Liver (tissue), 9 donors: ENCODE data around the gene EXPH5. TPM values are rescaled to one million over a fixed set of nuclear protein-coding genes. Genes with fewer than 3 reads are reported as not detected.

Experiments used
- DNase-seq: peaks from one replicate; pipeline ENCODE4 v3.0.0-alpha.2; 2017; ENCODE audit warnings: low spot score
- H3K27ac ChIP-seq, 2 donors: one replicate each; pipeline ENCODE4 v1.7.0; 2013; ENCODE audit warnings: inconsistent platforms in 2 of 2, low read length in 2 of 2, control low read depth in 1 of 2, low read depth in 1 of 2, mild to moderate bottlenecking in 1 of 2
- H3K27me3 ChIP-seq, 4 donors: one replicate each; pipeline versions ENCODE4 v1.6.1 to v1.7.0; 2013; ENCODE audit warnings: low read length in 3 of 4, inconsistent platforms in 1 of 4, mild to moderate bottlenecking in 1 of 4, moderate library complexity in 1 of 4; ENCODE audit not compliant: control insufficient read depth in 4 of 4, insufficient read depth in 4 of 4
- H3K36me3 ChIP-seq, 4 donors: one replicate each; pipeline versions ENCODE4 v1.6.1 to v1.7.0; 2013; ENCODE audit warnings: low read length in 3 of 4, mild to moderate bottlenecking in 3 of 4, low read depth in 1 of 4, moderate library complexity in 1 of 4; ENCODE audit not compliant: control insufficient read depth in 4 of 4, insufficient read depth in 3 of 4
- H3K4me1 ChIP-seq, 4 donors: one replicate each; pipeline versions ENCODE4 v1.6.1 to v1.7.0; 2013; ENCODE audit warnings: low read length in 3 of 4, mild to moderate bottlenecking in 3 of 4, moderate library complexity in 1 of 4; ENCODE audit not compliant: control insufficient read depth in 4 of 4, insufficient read depth in 4 of 4
- H3K4me3 ChIP-seq, 3 donors: one replicate each; pipeline versions ENCODE4 v1.6.1 to v1.7.0; 2013; ENCODE audit warnings: low read length in 3 of 3, control low read depth in 1 of 3, low read depth in 1 of 3, mild to moderate bottlenecking in 1 of 3
- H3K9ac ChIP-seq, 2 donors: one replicate each; pipeline ENCODE4 v1.7.0; 2013; ENCODE audit warnings: low read length in 2 of 2, mild to moderate bottlenecking in 2 of 2, moderate library complexity in 2 of 2, control low read depth in 1 of 2, low read depth in 1 of 2
- H3K9me3 ChIP-seq, 4 donors: one replicate each; pipeline versions ENCODE4 v1.6.1 to v1.7.0; 2013; ENCODE audit warnings: low read length in 3 of 4; ENCODE audit not compliant: control insufficient read depth in 4 of 4
- ATF3 ChIP-seq: IDR thresholded peaks from 2 replicates; pipeline ENCODE4 v1.6.1; 2016; ENCODE audit warnings: antibody characterized with exemption
- CTCF ChIP-seq: fragments of 150-350 bp; IDR thresholded peaks from 2 replicates; pipeline ENCODE4 v1.5.1; 2017; ENCODE audit warnings: improper control_type of control experiment, low read depth, low read length; ENCODE audit not compliant: missing input control
- EGR1 ChIP-seq, 2 donors: IDR thresholded peaks; 2 replicates each; pipeline ENCODE4 v1.6.1; 2016 to 2018; ENCODE audit warnings: antibody characterized with exemption in 2 of 2, low read depth in 2 of 2
- FOXA1 ChIP-seq: IDR thresholded peaks from 2 replicates; pipeline ENCODE4 v1.6.1; 2016; ENCODE audit warnings: antibody characterized with exemption
- FOXA2 ChIP-seq: IDR thresholded peaks from 2 replicates; pipeline ENCODE4 v1.6.1; 2016; ENCODE audit warnings: antibody characterized with exemption
- GABPA ChIP-seq, 2 donors: IDR thresholded peaks in 1 of 2; conservative IDR thresholded peaks in 1 of 2; 2 replicates each; pipeline ENCODE4 v1.6.1; 2016; ENCODE audit warnings: antibody characterized with exemption in 2 of 2, mild to moderate bottlenecking in 1 of 2, moderate library complexity in 1 of 2
- HNF4A ChIP-seq, 2 donors: conservative IDR thresholded peaks; 2 replicates each; pipeline ENCODE4 v1.6.1; 2016; ENCODE audit warnings: antibody characterized with exemption in 2 of 2, mild to moderate bottlenecking in 2 of 2
- HNF4G ChIP-seq: IDR thresholded peaks from 2 replicates; pipeline ENCODE4 v1.6.1; 2016; ENCODE audit warnings: antibody characterized with exemption
- JUND ChIP-seq, 2 donors: IDR thresholded peaks; 2 replicates each; pipeline ENCODE4 v1.6.1; 2016; ENCODE audit warnings: antibody characterized with exemption in 2 of 2
- MAX ChIP-seq: IDR thresholded peaks from 2 replicates; pipeline ENCODE4 v1.6.1; 2016; ENCODE audit warnings: antibody characterized with exemption
- NR2F2 ChIP-seq: IDR thresholded peaks from 2 replicates; pipeline ENCODE4 v1.6.1; 2016; ENCODE audit warnings: antibody characterized with exemption
- RAD21 ChIP-seq, 2 donors: IDR thresholded peaks; 2 replicates each; pipeline ENCODE4 v1.6.1; 2016; ENCODE audit warnings: antibody characterized with exemption in 2 of 2, mild to moderate bottlenecking in 2 of 2
- REST ChIP-seq: IDR thresholded peaks from 2 replicates; pipeline ENCODE4 v1.6.1; 2016; ENCODE audit warnings: antibody characterized with exemption, mild to moderate bottlenecking
- RXRA ChIP-seq, 2 donors: IDR thresholded peaks; 2 replicates each; pipeline ENCODE4 v1.6.1; 2017 to 2018; ENCODE audit warnings: antibody characterized with exemption in 2 of 2, mild to moderate bottlenecking in 1 of 2
- SP1 ChIP-seq: IDR thresholded peaks from 2 replicates; pipeline ENCODE4 v1.6.1; 2018; ENCODE audit warnings: antibody characterized with exemption, mild to moderate bottlenecking
- TAF1 ChIP-seq: conservative IDR thresholded peaks from 2 replicates; pipeline ENCODE4 v1.6.1; 2016; ENCODE audit warnings: antibody characterized with exemption, mild to moderate bottlenecking
- YY1 ChIP-seq: IDR thresholded peaks from 2 replicates; pipeline ENCODE4 v1.6.1; 2016; ENCODE audit warnings: antibody characterized with exemption, mild to moderate bottlenecking
- ZBTB33 ChIP-seq: IDR thresholded peaks from 2 replicates; pipeline ENCODE4 v1.6.1; 2016; ENCODE audit warnings: antibody characterized with exemption
- WGBS: extraction: QIAGEN DNeasy Blood & Tissue Kit; methylation state at CpG from one replicate; pipeline ENCODE4 v1.1.7; 2013; 5-methylcytosine and 5-hydroxymethylcytosine counted together
- polyA plus RNA-seq, 2 donors: library from polyadenylated mRNA; stranded (reverse) in 1 of 2; unstranded in 1 of 2; fragments of 200-250 nt in 1 of 2; fragments of >200 nt in 1 of 2; fragmentation: Nextera tagmentation in 1 of 2; extraction: Ambion mirVana in 1 of 2; gene quantifications; one replicate each; pipeline versions ENCODE4 v1.2.1 to v1.2.3, GENCODE V29; 2013 to 2015
- total RNA-seq, 2 donors: library from RNA; depleted of rRNA; stranded (reverse); fragments of >200 nt; gene quantifications; one replicate each; pipeline ENCODE4 v1.2.3, GENCODE V29; 2014
- donor health status: healthy.
- donor health status: healthy.
- donor health status: healthy.
- donor health status: healthy.
- donor health status: healthy.

The EXPH5 gene
- total and polyA plus RNA-seq, 4 donors: 0.47 to 6.1 (median 1.5) TPM

GRCh38 chr11:108601150-108601549 lies 7.6 kb upstream of the EXPH5 start:
- DNase-seq: no peak
- 93% methylated on average over 1 of the region's 1 CpG for WGBS
- H3K27me3 ChIP-seq: no peaks in the 10 kb centered on the region
- H3K9ac ChIP-seq: no peak overlapping the region
- no peak overlapping the region for H3K27ac ChIP-seq
- no peak for TF ChIP-seq TAF1
- no peak for TF ChIP-seq FOXA2
- TF ChIP-seq JUND (IDR thresholded peaks at IDR 0.05): no peak
- TF ChIP-seq GABPA (IDR thresholded peaks at IDR 0.05 in 1 of 2, conservative IDR thresholded peaks at IDR 0.05 in 1 of 2): no peak
- TF ChIP-seq NR2F2: no peak
- TF ChIP-seq RAD21 (IDR thresholded peaks at IDR 0.05): no peak
- TF ChIP-seq EGR1 (IDR thresholded peaks at IDR 0.05; ENCODE audit: low read depth in 2 of 2): no peak
- no peak for TF ChIP-seq MAX
- no peak for TF ChIP-seq REST
- TF ChIP-seq HNF4A (conservative IDR thresholded peaks at IDR 0.05): no peak
- no peak for TF ChIP-seq HNF4G
- TF ChIP-seq SP1: no peak
- no peak for TF ChIP-seq YY1
- no peak for TF ChIP-seq ATF3
- TF ChIP-seq ZBTB33: no peak
- no peak for TF ChIP-seq RXRA (IDR thresholded peaks at IDR 0.05)
- no peaks in the 10 kb centered on the region for H3K9me3 ChIP-seq
- no peaks in the 10 kb centered on the region for H3K4me1 ChIP-seq
- H3K4me3 ChIP-seq: no peak overlapping the region
- no peaks in the 10 kb centered on the region for H3K36me3 ChIP-seq

- no peaks in the 10 kb centered on the region for H3K9me3 ChIP-seq
- WGBS: 90% methylated on average over 2 of the region's 2 CpGs
- no peak overlapping the region for H3K9ac ChIP-seq
- H3K4me1 ChIP-seq: no peaks in the 10 kb centered on the region
- H3K4me3 ChIP-seq: no peak overlapping the region
- no peaks in the 10 kb centered on the region for H3K27me3 ChIP-seq
- H3K36me3 ChIP-seq: no peaks in the 10 kb centered on the region
- no peak overlapping the region for H3K27ac ChIP-seq
- DNase-seq: no peak
- TF ChIP-seq GABPA (IDR thresholded peaks at IDR 0.05 in 1 of 2, conservative IDR thresholded peaks at IDR 0.05 in 1 of 2) (no peak), YY1 (no peak), MAX (no peak), CTCF (no peak), ATF3 (no peak), RXRA (IDR thresholded peaks at IDR 0.05) (no peak), NR2F2 (no peak), RAD21 (IDR thresholded peaks at IDR 0.05) (no peak), FOXA1 (no peak), EGR1 (IDR thresholded peaks at IDR 0.05; ENCODE audit: low read depth in 2 of 2) (no peak), SP1 (no peak), FOXA2 (no peak), TAF1 (no peak), REST (no peak), JUND (IDR thresholded peaks at IDR 0.05) (no peak), HNF4A (conservative IDR thresholded peaks at IDR 0.05) (no peak), HNF4G (no peak)
These were observed 6.4 kb upstream of the EXPH5 start for GRCh38 chr11:108599978-108600377.
